Epithelial cell of prostate (primary cell): ENCODE data around the gene ZBTB21.
"Not testable (repeated sequence)": the region's sequence is repeated elsewhere in the genome, so short reads cannot be mapped to it uniquely, and the experiment has no call there.

Experiments
- DNase-seq: peaks from one replicate; pipeline ENCODE4 v3.0.0-alpha.2; 2011; ENCODE audit warnings: low read depth, low spot score
- H3K27ac ChIP-seq: fragments of 450-650 bp; 2 replicates; pipeline ENCODE4 v1.5.1; 2017; ENCODE audit warnings: mild to moderate bottlenecking

Gene ZBTB21

GRCh38 chr21:41956926-41957729, 53.0 kb downstream of the ZBTB21 start:
- H3K27ac ChIP-seq = peak overlapping the region; percentile 83
- DNase-seq = no peak

GRCh38 chr21:41955516-41955915, 54.6 kb downstream of the ZBTB21 start:
- peak overlapping the region; percentile 83 for H3K27ac ChIP-seq
- no peak for DNase-seq

GRCh38 chr21:41954654-41955499, 55.3 kb downstream of the ZBTB21 start:
- peak overlapping the region; percentile 83 for H3K27ac ChIP-seq
- DNase-seq = no peak

GRCh38 chr21:41953831-41954653, 56.1 kb downstream of the ZBTB21 start, which contains the start of gene C2CD2:
TSS of gene C2CD2 (minus strand) at chr21:41954018. CDS start at chr21:41953648, 370 bp downstream.
- H3K27ac ChIP-seq = peak within 1 kb of the TSS; percentile 30
- no peak for DNase-seq

- DNase-seq = no peak
- peak overlapping the region; percentile 30 for H3K27ac ChIP-seq
These were observed 56.8 kb downstream of the ZBTB21 start for GRCh38 chr21:41953249-41953830.

GRCh38 chr21:41952568-41953248, 57.5 kb downstream of the ZBTB21 start:
- DNase-seq = no peak
- peak overlapping the region; percentile 30 for H3K27ac ChIP-seq

- H3K27ac ChIP-seq = no peak overlapping the region
- DNase-seq = no peak
These were observed 58.1 kb downstream of the ZBTB21 start for GRCh38 chr21:41951876-41952567.

GRCh38 chr21:41950941-41951351, 59.2 kb downstream of the ZBTB21 start:
- no peak overlapping the region for H3K27ac ChIP-seq
- DNase-seq = no peak

- H3K27ac ChIP-seq, DNase-seq: not testable (repeated sequence)
These were observed 60.5 kb downstream of the ZBTB21 start for GRCh38 chr21:41949631-41950030.

GRCh38 chr21:41948901-41949300, 61.3 kb downstream of the ZBTB21 start:
- no peak for DNase-seq

GRCh38 chr21:41948078-41948895, 61.9 kb downstream of the ZBTB21 start:
- DNase-seq = no peak
- H3K27ac ChIP-seq = no peak overlapping the region

More at GRCh38 chr21:41948901-41949300, 61.3 kb downstream of the ZBTB21 start:
- no peak overlapping the region for H3K27ac ChIP-seq

- DNase-seq = no peak
These were observed 64.2 kb downstream of the ZBTB21 start for GRCh38 chr21:41945982-41946381.

GRCh38 chr21:41943851-41944250, 66.3 kb downstream of the ZBTB21 start:
- no peak for DNase-seq
- no peak overlapping the region for H3K27ac ChIP-seq

More at GRCh38 chr21:41945982-41946381, 64.2 kb downstream of the ZBTB21 start:
- H3K27ac ChIP-seq = no peak overlapping the region

GRCh38 chr21:41942457-41942856, 67.7 kb downstream of the ZBTB21 start:
- no peak overlapping the region for H3K27ac ChIP-seq
- no peak for DNase-seq

- H3K27ac ChIP-seq = no peak overlapping the region
- no peak for DNase-seq
These were observed 68.2 kb downstream of the ZBTB21 start for GRCh38 chr21:41941941-41942340.

GRCh38 chr21:41940431-41940830, 69.7 kb downstream of the ZBTB21 start:
- DNase-seq = no peak
- H3K27ac ChIP-seq = no peak overlapping the region

GRCh38 chr21:41939391-41939790, 70.8 kb downstream of the ZBTB21 start:
- DNase-seq = no peak

More at GRCh38 chr21:41939391-41939790, 70.8 kb downstream of the ZBTB21 start:
- no peak overlapping the region for H3K27ac ChIP-seq
